Trophoblast cell (in vitro differentiated cells and primary cell): ENCODE data around the gene PTGR2.
"Not testable (repeated sequence)": the region's sequence is repeated elsewhere in the genome, so short reads cannot be mapped to it uniquely, and the experiment has no call there.

Experiments used
- DNase-seq, 2 donors: peaks; one replicate each; pipeline ENCODE4 v3.0.0-alpha.2; 2016
- H2AFZ ChIP-seq: 2 replicates; pipeline ENCODE4 v1.6.1; 2013; ENCODE audit warnings: low read length, moderate library complexity, mild to moderate bottlenecking; ENCODE audit not compliant: insufficient read depth, poor library complexity
- H2AK5ac ChIP-seq: 2 replicates; pipeline ENCODE4 v1.6.1; 2013; ENCODE audit warnings: mild to moderate bottlenecking, low read length
- H2BK120ac ChIP-seq: 2 replicates; pipeline ENCODE4 v1.6.1; 2013; ENCODE audit warnings: low read length, mild to moderate bottlenecking, moderate library complexity; ENCODE audit not compliant: insufficient read depth, poor library complexity
- H2BK12ac ChIP-seq: 2 replicates; pipeline ENCODE4 v1.6.1; 2013; ENCODE audit warnings: mild to moderate bottlenecking, low read length, moderate library complexity
- H2BK5ac ChIP-seq: 2 replicates; pipeline ENCODE4 v1.6.1; 2013; ENCODE audit warnings: low read length, low read depth, moderate library complexity, mild to moderate bottlenecking; ENCODE audit not compliant: poor library complexity
- H3K14ac ChIP-seq: 2 replicates; pipeline ENCODE4 v1.6.1; 2013; ENCODE audit warnings: mild to moderate bottlenecking, low read length
- H3K18ac ChIP-seq: 2 replicates; pipeline ENCODE4 v1.6.1; 2013; ENCODE audit warnings: mild to moderate bottlenecking, low read length
- H3K23ac ChIP-seq: 2 replicates; pipeline ENCODE4 v1.6.1; 2013; ENCODE audit warnings: low read length
- H3K27ac ChIP-seq: 2 replicates; pipeline ENCODE4 v1.5.1; 2013; ENCODE audit warnings: low read depth, mild to moderate bottlenecking, inconsistent platforms, low read length, moderate library complexity
- H3K27me3 ChIP-seq: 2 replicates; pipeline ENCODE4 v1.6.1; 2013; ENCODE audit warnings: inconsistent platforms, mild to moderate bottlenecking, low read length, moderate library complexity; ENCODE audit not compliant: insufficient read depth
- H3K36me3 ChIP-seq, 2 experiments: 1 replicate in 1 of 2; 2 replicates in 1 of 2; pipeline ENCODE4 v1.6.1; 2013; ENCODE audit warnings: low read length in 2 of 2, mild to moderate bottlenecking in 2 of 2, moderate library complexity in 1 of 2; ENCODE audit not compliant: insufficient read depth in 2 of 2, control insufficient read depth in 1 of 2
- H3K4ac ChIP-seq: 2 replicates; pipeline ENCODE4 v1.6.1; 2013; ENCODE audit warnings: low read depth, mild to moderate bottlenecking, low read length, moderate library complexity
- H3K4me1 ChIP-seq, 2 experiments: 1 replicate in 1 of 2; 2 replicates in 1 of 2; pipeline ENCODE4 v1.6.1; 2013; ENCODE audit warnings: low read length in 2 of 2, mild to moderate bottlenecking in 2 of 2, moderate library complexity in 1 of 2; ENCODE audit not compliant: insufficient read depth in 2 of 2, control insufficient read depth in 1 of 2
- H3K4me2 ChIP-seq: 2 replicates; pipeline ENCODE4 v1.6.1; 2013; ENCODE audit warnings: inconsistent platforms, mild to moderate bottlenecking, low read length, moderate library complexity
- H3K4me3 ChIP-seq: 2 replicates; pipeline ENCODE4 v1.5.1; 2013; ENCODE audit warnings: mild to moderate bottlenecking, low read depth, low read length, inconsistent platforms
- H3K79me1 ChIP-seq: one replicate; pipeline ENCODE4 v1.6.1; 2013; ENCODE audit warnings: low read length
- H3K79me2 ChIP-seq: 2 replicates; pipeline ENCODE4 v1.6.1; 2013; ENCODE audit warnings: low read length, mild to moderate bottlenecking; ENCODE audit not compliant: control insufficient read depth, insufficient read depth, poor library complexity
- H3K9ac ChIP-seq: 2 replicates; pipeline ENCODE4 v1.6.1; 2013; ENCODE audit warnings: mild to moderate bottlenecking, low read length
- H3K9me3 ChIP-seq: 2 replicates; pipeline ENCODE4 v1.6.1; 2013; ENCODE audit warnings: low read depth, mild to moderate bottlenecking, control low read depth, inconsistent platforms, low read length; ENCODE audit not compliant: insufficient read depth
- H4K12ac ChIP-seq: 2 replicates; pipeline ENCODE4 v1.6.1; 2013; ENCODE audit warnings: low read depth, mild to moderate bottlenecking, low read length, moderate library complexity
- H4K8ac ChIP-seq: 2 replicates; pipeline ENCODE4 v1.6.1; 2013; ENCODE audit warnings: low read depth, mild to moderate bottlenecking, low read length, moderate library complexity
- H4K91ac ChIP-seq: one replicate; pipeline ENCODE4 v1.6.1; 2013; ENCODE audit warnings: low read depth, mild to moderate bottlenecking, low read length, moderate library complexity
- WGBS: extraction: QIAGEN DNeasy Blood & Tissue Kit; methylation state at CpG from one replicate; pipeline ENCODE4 v1.1.7; 2013; ENCODE audit warnings: missing lambda C conversion rate; ENCODE audit not compliant: insufficient read length, insufficient coverage; ENCODE audit errors: extremely low coverage; 5-methylcytosine and 5-hydroxymethylcytosine counted together

PTGR2 gene

DNA sequence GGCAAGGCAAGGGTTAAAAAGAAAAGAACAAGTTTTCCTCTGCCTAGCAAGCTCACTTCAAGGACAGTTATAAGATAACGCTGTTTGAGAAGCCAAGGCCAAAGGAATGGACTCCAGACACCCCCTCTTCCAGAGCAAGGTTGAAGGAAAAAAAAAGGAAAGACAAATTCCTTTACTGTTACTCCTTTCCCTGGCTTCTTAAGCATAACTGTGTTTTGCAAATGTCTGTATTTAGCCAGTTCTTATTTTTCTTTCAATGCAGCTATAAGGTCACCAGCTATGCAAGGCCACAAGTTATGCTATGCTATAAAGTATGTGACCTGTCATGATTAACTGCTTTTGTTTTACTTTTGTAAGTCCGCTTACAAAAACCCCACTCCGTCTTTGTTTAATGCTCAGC, 61.6 kb downstream of the PTGR2 start:
- peaks cover 25 to 47% of the 10 kb centered on the region in 2 experiments for H3K36me3 ChIP-seq
- H2BK5ac ChIP-seq: no peak overlapping the region
- no peak overlapping the region for H3K27ac ChIP-seq
- H3K9ac ChIP-seq: no peak overlapping the region
- H3K79me1 ChIP-seq: no peaks in the 10 kb centered on the region
- H3K23ac ChIP-seq: no peak overlapping the region
- no peak overlapping the region for H4K12ac ChIP-seq
- no peaks in the 10 kb centered on the region for H3K79me2 ChIP-seq
- H2BK120ac ChIP-seq: no peak overlapping the region
- H4K8ac ChIP-seq: no peak overlapping the region
- no peak overlapping the region for H2AK5ac ChIP-seq
- no peak overlapping the region for H3K4ac ChIP-seq
- no peak overlapping the region for H2AFZ ChIP-seq
- WGBS: no CpG with 5 or more reads among the region's 3 CpGs
- no peaks in the 10 kb centered on the region for H3K27me3 ChIP-seq
- H3K4me3 ChIP-seq: no peak overlapping the region
- H3K4me1 ChIP-seq: no peaks in the 10 kb centered on the region
- H2BK12ac ChIP-seq: no peak overlapping the region
- no peak overlapping the region for H3K18ac ChIP-seq
- H4K91ac ChIP-seq: no peak overlapping the region
- no peak for DNase-seq
- H3K4me2 ChIP-seq: no peak overlapping the region
- H3K14ac ChIP-seq: no peak overlapping the region
- H3K9me3 ChIP-seq: no peaks in the 10 kb centered on the region

DNA sequence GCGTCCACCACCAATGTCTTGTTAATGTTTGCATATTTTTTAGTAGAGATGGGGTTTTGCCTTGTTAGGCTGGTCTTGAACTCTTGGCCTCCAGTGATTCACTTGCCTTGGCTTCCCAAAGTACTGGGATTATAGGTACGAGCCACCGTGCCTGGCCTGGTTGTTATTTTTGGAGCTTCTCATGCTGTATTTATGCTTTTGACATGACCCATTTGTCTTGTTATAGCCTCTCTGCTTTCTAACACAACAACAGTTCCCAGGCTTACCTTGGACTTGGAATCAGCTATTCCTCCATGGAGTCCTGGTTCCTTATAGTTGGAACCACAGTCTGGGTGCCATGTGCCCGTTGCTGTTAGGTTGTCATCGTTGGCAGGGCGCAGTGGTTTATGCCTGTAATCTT, 64.7 kb downstream of the PTGR2 start:
- Histone ChIP-seq H2AK5ac (no peak overlapping the region), H3K4ac (no peak overlapping the region), H3K4me2 (no peak overlapping the region), H3K27ac (no peak overlapping the region), H3K14ac (no peak overlapping the region), H3K36me3 (peaks cover 25 to 39% of the 10 kb centered on the region in 2 experiments), H3K18ac (no peak overlapping the region), H3K4me3 (no peak overlapping the region), H3K79me2 (no peaks in the 10 kb centered on the region), H4K91ac (no peak overlapping the region), H3K9ac (no peak overlapping the region), H3K79me1 (no peaks in the 10 kb centered on the region), H2BK12ac (no peak overlapping the region), H4K8ac (no peak overlapping the region), H2AFZ (no peak overlapping the region), H2BK120ac (no peak overlapping the region), H3K23ac (no peak overlapping the region), H4K12ac (no peak overlapping the region), H3K9me3 (no peaks in the 10 kb centered on the region), H3K27me3 (no peaks in the 10 kb centered on the region), H2BK5ac (no peak overlapping the region), H3K4me1 (no peaks in the 10 kb centered on the region)
- DNase-seq: no peak
- no CpG with 5 or more reads among the region's 6 CpGs for WGBS

DNA sequence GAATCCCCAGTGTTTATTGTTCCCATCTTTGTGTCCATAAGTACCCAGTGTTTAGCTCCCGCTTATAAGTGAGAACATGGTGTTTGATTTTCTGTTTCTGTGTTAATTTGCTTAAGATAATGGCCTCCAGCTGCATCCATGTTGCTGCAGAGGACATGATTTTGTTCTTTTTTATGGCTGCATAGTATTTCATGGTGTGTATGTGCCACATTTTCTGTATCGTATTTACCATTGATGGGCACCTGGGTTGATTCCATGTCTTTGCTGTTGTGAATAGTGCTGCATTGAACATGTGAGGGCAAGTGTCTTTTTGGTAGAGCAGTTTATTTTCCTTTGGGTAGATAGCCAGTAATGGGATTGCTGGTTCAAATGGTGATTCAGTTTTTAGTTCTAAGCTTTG, 67.8 kb downstream of the PTGR2 start:
- not testable (repeated sequence) for H3K23ac ChIP-seq, H4K91ac ChIP-seq, H3K14ac ChIP-seq, H2BK12ac ChIP-seq, DNase-seq, H2BK5ac ChIP-seq, H3K4me1 ChIP-seq, H3K79me1 ChIP-seq, H4K8ac ChIP-seq, H3K4me2 ChIP-seq, H3K27me3 ChIP-seq, H3K4ac ChIP-seq, H2AK5ac ChIP-seq, H2AFZ ChIP-seq, H3K9ac ChIP-seq, H3K9me3 ChIP-seq, H2BK120ac ChIP-seq, H3K4me3 ChIP-seq, H3K18ac ChIP-seq, H4K12ac ChIP-seq, H3K27ac ChIP-seq, H3K79me2 ChIP-seq
- peaks cover 26 to 44% of the 10 kb centered on the region in 2 experiments for H3K36me3 ChIP-seq
- WGBS: no CpG with 5 or more reads among the region's 2 CpGs

DNA sequence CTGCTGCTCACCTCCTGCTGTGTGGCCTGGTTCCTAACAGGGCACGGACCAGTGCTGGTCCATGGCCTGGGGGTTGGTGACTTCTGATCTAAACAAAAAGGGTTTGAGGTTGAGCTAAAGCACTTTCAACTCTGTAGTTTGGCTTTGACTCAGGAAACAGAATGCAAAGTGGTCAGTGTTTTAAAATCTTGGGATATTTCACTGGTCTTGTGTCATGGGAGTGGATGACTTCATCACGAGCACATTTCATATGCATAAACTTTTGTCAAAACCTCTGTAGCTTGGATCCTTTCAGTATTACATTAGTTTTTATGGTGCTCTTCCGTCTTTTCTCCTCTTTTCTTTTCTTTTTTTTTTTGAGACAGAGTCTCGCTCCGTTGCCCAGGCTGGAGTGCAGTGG, 72.7 kb downstream of the PTGR2 start:
- H4K8ac ChIP-seq: no peak overlapping the region
- no peak overlapping the region for H4K91ac ChIP-seq
- no peak overlapping the region for H3K4me3 ChIP-seq
- no peak overlapping the region for H3K18ac ChIP-seq
- H2BK12ac ChIP-seq: no peak overlapping the region
- no peak overlapping the region for H3K14ac ChIP-seq
- DNase-seq: no peak
- H3K36me3 ChIP-seq: peaks cover 25 to 48% of the 10 kb centered on the region in 2 experiments
- H3K9ac ChIP-seq: no peak overlapping the region
- no peaks in the 10 kb centered on the region for H3K9me3 ChIP-seq
- WGBS: no CpG with 5 or more reads among the region's 5 CpGs
- no peaks in the 10 kb centered on the region for H3K79me2 ChIP-seq
- H2AFZ ChIP-seq: no peak overlapping the region
- no peaks in the 10 kb centered on the region for H3K4me1 ChIP-seq
- no peak overlapping the region for H4K12ac ChIP-seq
- H3K4me2 ChIP-seq: no peak overlapping the region
- H2BK120ac ChIP-seq: no peak overlapping the region
- no peak overlapping the region for H2BK5ac ChIP-seq
- H3K27me3 ChIP-seq: no peaks in the 10 kb centered on the region
- H3K79me1 ChIP-seq: no peaks in the 10 kb centered on the region
- no peak overlapping the region for H3K4ac ChIP-seq
- no peak overlapping the region for H2AK5ac ChIP-seq
- H3K23ac ChIP-seq: no peak overlapping the region
- no peak overlapping the region for H3K27ac ChIP-seq
